Measurements from ENCODE around the gene PFKFB2. TPM values are rescaled to one million over a fixed set of nuclear protein-coding genes. Genes with fewer than 3 reads are reported as not detected.

PFKFB2 gene
- polyA plus RNA-seq, 3 donors: 2.1 to 6.9 (median 2.3) TPM

DNA sequence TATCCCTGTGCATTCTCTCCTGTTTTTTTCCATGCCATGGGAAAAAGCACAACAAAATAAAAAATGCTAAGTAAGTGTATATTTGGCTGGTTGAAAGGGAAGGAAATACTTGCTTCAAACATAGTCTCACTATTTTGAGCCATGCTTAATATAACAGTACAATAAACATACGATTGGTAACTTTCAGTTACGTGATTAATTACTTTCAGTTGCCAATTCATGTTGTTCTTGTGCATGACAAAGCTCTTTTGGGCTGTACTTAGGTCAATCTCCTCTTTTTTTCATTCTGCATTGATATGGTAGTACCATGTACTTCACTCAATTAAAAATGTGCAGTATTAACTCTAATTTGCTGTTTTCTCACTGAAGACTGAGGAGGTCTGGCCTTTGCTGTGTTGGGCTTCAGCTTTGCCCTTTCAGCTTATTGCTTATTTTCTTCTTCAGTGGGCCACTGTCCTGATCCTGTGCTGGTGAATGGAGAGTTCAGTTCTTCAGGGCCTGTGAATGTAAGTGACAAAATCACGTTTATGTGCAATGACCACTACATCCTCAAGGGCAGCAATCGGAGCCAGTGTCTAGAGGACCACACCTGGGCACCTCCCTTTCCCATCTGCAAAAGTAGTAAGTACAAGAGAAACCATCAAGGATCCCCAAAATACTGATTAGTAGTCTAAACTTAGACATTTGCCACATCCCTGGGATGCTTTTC, 38.3 kb downstream of the PFKFB2 start:
- no CpG with 5 or more reads among the region's 4 CpGs for WGBS (ENCODE audit: insufficient coverage)

DNA sequence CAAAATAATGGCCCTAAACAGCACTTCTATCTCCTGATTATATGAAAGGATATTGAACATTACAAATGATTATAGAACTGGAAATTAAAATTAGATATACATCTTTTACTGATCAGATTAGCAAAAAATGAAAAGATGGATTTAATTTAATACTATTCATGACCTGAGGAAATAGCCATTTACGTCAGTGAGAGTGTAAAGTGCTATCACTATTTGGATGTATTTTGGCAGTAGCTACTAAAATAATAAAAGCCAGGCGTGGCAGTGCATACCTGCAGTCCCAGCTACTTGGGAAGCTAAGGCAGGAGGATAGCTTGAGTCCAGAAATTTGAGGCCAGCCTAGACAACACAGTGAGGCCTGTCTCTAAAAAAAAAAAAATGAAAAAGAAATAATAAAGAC, 40.9 kb downstream of the PFKFB2 start:
- WGBS (ENCODE audit: insufficient coverage): no CpG with 5 or more reads among the region's 2 CpGs
- Histone ChIP-seq H3K27ac (ENCODE audit: low read depth in 1 of 2, low read length in 2 of 2) (no peak overlapping the region), H3K79me2 (ENCODE audit: insufficient read depth, low read length) (no peaks in the 10 kb centered on the region), H3K9me3 (replicated peaks in 1 of 2; ENCODE audit: control insufficient read depth in 1 of 2, insufficient read depth in 1 of 2, low read length in 2 of 2) (no peaks in the 10 kb centered on the region), H3K27me3 (ENCODE audit: control insufficient read depth in 2 of 2, insufficient read depth in 2 of 2, low read length in 2 of 2) (no peaks in the 10 kb centered on the region), H3K9ac (ENCODE audit: insufficient read depth, low read length, poor library complexity, severe bottlenecking) (no peak overlapping the region), H2AFZ (ENCODE audit: insufficient read depth, low read depth, low read length, poor library complexity, severe bottlenecking) (no peak overlapping the region), H3K4me1 (ENCODE audit: control insufficient read depth in 1 of 2, insufficient read depth in 2 of 2, low read length in 2 of 2) (peaks cover 0 to 9% of the 10 kb centered on the region in 2 donors), H3K36me3 (replicated peaks in 1 of 2; ENCODE audit: control insufficient read depth in 1 of 2, insufficient read depth in 2 of 2, low read length in 2 of 2) (no peaks in the 10 kb centered on the region), H4K20me1 (ENCODE audit: insufficient read depth, low read length) (no peaks in the 10 kb centered on the region), H3K4me2 (replicated peaks; ENCODE audit: extremely low read depth, low read length, poor library complexity, severe bottlenecking) (no peak overlapping the region), H3K4me3 (replicated peaks in 1 of 3; ENCODE audit: low read depth in 2 of 3, low read length in 3 of 3) (no peak overlapping the region)
- Mint-ChIP-seq H3K27me3 (ENCODE audit: low read depth in 3 of 3) (peaks cover 0 to 3% (median 0%) of the 10 kb centered on the region in 3 donors), H3K36me3 (no peaks in the 10 kb centered on the region), H3K4me3 (no peak overlapping the region), H3K27ac (no peak overlapping the region), H3K4me1 (peaks cover 10% of the 10 kb centered on the region), H3K9me3 (peaks cover 0 to 4% (median 0%) of the 10 kb centered on the region in 7 donors)
- no peak for DNase-seq
- intact Hi-C loops (cut with micrococcal nuclease): no loop called here
- TF ChIP-seq, protein P1, sequence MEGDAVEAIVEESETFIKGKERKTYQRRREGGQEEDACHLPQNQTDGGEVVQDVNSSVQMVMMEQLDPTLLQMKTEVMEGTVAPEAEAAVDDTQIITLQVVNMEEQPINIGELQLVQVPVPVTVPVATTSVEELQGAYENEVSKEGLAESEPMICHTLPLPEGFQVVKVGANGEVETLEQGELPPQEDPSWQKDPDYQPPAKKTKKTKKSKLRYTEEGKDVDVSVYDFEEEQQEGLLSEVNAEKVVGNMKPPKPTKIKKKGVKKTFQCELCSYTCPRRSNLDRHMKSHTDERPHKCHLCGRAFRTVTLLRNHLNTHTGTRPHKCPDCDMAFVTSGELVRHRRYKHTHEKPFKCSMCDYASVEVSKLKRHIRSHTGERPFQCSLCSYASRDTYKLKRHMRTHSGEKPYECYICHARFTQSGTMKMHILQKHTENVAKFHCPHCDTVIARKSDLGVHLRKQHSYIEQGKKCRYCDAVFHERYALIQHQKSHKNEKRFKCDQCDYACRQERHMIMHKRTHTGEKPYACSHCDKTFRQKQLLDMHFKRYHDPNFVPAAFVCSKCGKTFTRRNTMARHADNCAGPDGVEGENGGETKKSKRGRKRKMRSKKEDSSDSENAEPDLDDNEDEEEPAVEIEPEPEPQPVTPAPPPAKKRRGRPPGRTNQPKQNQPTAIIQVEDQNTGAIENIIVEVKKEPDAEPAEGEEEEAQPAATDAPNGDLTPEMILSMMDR (IDR thresholded peaks at IDR 0.05): no peak

More for the DNA sequence above, 38.3 kb downstream of the PFKFB2 start:
- TF ChIP-seq, protein P1 (IDR thresholded peaks at IDR 0.05): no peak
- no peaks in the 10 kb centered on the region for H3K36me3 Mint-ChIP-seq
- Histone ChIP-seq H4K20me1 (ENCODE audit: insufficient read depth, low read length) (no peaks in the 10 kb centered on the region), H3K4me3 (replicated peaks in 1 of 3; ENCODE audit: low read depth in 2 of 3, low read length in 3 of 3) (no peak overlapping the region), H3K4me1 (ENCODE audit: control insufficient read depth in 1 of 2, insufficient read depth in 2 of 2, low read length in 2 of 2) (peaks cover 0 to 11% of the 10 kb centered on the region in 2 donors), H3K27me3 (ENCODE audit: control insufficient read depth in 2 of 2, insufficient read depth in 2 of 2, low read length in 2 of 2) (no peaks in the 10 kb centered on the region), H3K9me3 (replicated peaks in 1 of 2; ENCODE audit: control insufficient read depth in 1 of 2, insufficient read depth in 1 of 2, low read length in 2 of 2) (no peaks in the 10 kb centered on the region), H3K27ac (ENCODE audit: low read depth in 1 of 2, low read length in 2 of 2) (no peak overlapping the region), H3K79me2 (ENCODE audit: insufficient read depth, low read length) (no peaks in the 10 kb centered on the region), H3K9ac (ENCODE audit: insufficient read depth, low read length, poor library complexity, severe bottlenecking) (no peak overlapping the region), H3K36me3 (replicated peaks in 1 of 2; ENCODE audit: control insufficient read depth in 1 of 2, insufficient read depth in 2 of 2, low read length in 2 of 2) (no peaks in the 10 kb centered on the region), H2AFZ (ENCODE audit: insufficient read depth, low read depth, low read length, poor library complexity, severe bottlenecking) (no peak overlapping the region), H3K4me2 (replicated peaks; ENCODE audit: extremely low read depth, low read length, poor library complexity, severe bottlenecking) (no peak overlapping the region)
- intact Hi-C loops (cut with micrococcal nuclease): no loop called here
- no peak overlapping the region for H3K27ac Mint-ChIP-seq
- H3K4me1 Mint-ChIP-seq: peaks cover 10% of the 10 kb centered on the region
- no peaks in the 10 kb centered on the region for H3K9me3 Mint-ChIP-seq
- H3K27me3 Mint-ChIP-seq (ENCODE audit: low read depth in 3 of 3): peaks cover 0 to 3% (median 0%) of the 10 kb centered on the region in 3 donors
- DNase-seq: no peak
- no peak overlapping the region for H3K4me3 Mint-ChIP-seq
